OCI-LY3 (cell line): Measurements from ENCODE around the gene CEP170B.

Source experiments
- H2AFZ ChIP-seq: fragments of 200-600, 300-600 bp; shearing (Covaris generic); 2 replicates; pipeline ENCODE4 v1.6.0; 2014; ENCODE audit warnings: antibody characterized with exemption, low read depth, low read length
- H3K27ac ChIP-seq: fragments of 200-600, 300-600 bp; sonication (generic); 2 replicates; pipeline ENCODE4 v1.5.1; 2014; ENCODE audit warnings: mild to moderate bottlenecking, low read length, moderate library complexity, mixed read lengths
- H3K27me3 ChIP-seq: fragments of 200-600, 300-600 bp; sonication (generic); 2 replicates; pipeline ENCODE4 v1.6.1; 2014; ENCODE audit warnings: low read depth, low read length, mixed read lengths
- H3K36me3 ChIP-seq: fragments of 200-600, 300-600 bp; sonication (generic); replicated peaks from 2 replicates; pipeline ENCODE3; 2014; ENCODE audit warnings: low read depth, low read length, mixed read lengths
- H3K4me1 ChIP-seq: fragments of 300-600, 200-600 bp; sonication (generic); 2 replicates; pipeline ENCODE4 v1.6.1; 2014; ENCODE audit warnings: low read length, mixed read lengths
- H3K4me2 ChIP-seq: fragments of 200-600, 300-600 bp; sonication (generic); 2 replicates; pipeline ENCODE4 v1.6.1; 2014; ENCODE audit warnings: low read length, mixed read lengths
- H3K4me3 ChIP-seq: fragments of 300-600, 200-600 bp; sonication (generic); 2 replicates; pipeline ENCODE4 v1.5.1; 2014; ENCODE audit warnings: antibody characterized with exemption, mild to moderate bottlenecking, low read length, moderate library complexity
- H3K79me2 ChIP-seq: fragments of 300-600, 200-600 bp; shearing (Covaris generic); 2 replicates; pipeline ENCODE4 v1.6.1; 2014; ENCODE audit warnings: mild to moderate bottlenecking, low read length, mixed read lengths
- H3K9ac ChIP-seq: fragments of 300-600, 200-600 bp; shearing (Covaris generic); 2 replicates; pipeline ENCODE4 v1.6.0; 2014; ENCODE audit warnings: mild to moderate bottlenecking, low read length, moderate library complexity
- H3K9me3 ChIP-seq: fragments of 200-600, 300-600 bp; shearing (Covaris generic); 2 replicates; pipeline ENCODE4 v1.6.1; 2014; ENCODE audit warnings: low read length, mixed read lengths; ENCODE audit not compliant: insufficient read depth
- H4K20me1 ChIP-seq: fragments of 200-600, 300-600 bp; sonication (generic); 2 replicates; pipeline ENCODE4 v1.6.1; 2016; ENCODE audit warnings: low read length, mixed read lengths; ENCODE audit not compliant: insufficient read depth
- EZH2phosphoT487 ChIP-seq: fragments of 200-600 bp; shearing (Covaris generic); IDR thresholded peaks from 2 replicates; pipeline ENCODE4 v1.6.1; 2018; ENCODE audit warnings: antibody characterized with exemption, mixed run types, low read depth
- TF ChIP-seq, protein P1 (sequence below): fragments of 200-600, 300-600 bp; sonication (generic); IDR thresholded peaks from 2 replicates; pipeline ENCODE4 v1.5.1; 2014; ENCODE audit warnings: antibody characterized with exemption, low read length, low read depth

CEP170B gene

DNA sequence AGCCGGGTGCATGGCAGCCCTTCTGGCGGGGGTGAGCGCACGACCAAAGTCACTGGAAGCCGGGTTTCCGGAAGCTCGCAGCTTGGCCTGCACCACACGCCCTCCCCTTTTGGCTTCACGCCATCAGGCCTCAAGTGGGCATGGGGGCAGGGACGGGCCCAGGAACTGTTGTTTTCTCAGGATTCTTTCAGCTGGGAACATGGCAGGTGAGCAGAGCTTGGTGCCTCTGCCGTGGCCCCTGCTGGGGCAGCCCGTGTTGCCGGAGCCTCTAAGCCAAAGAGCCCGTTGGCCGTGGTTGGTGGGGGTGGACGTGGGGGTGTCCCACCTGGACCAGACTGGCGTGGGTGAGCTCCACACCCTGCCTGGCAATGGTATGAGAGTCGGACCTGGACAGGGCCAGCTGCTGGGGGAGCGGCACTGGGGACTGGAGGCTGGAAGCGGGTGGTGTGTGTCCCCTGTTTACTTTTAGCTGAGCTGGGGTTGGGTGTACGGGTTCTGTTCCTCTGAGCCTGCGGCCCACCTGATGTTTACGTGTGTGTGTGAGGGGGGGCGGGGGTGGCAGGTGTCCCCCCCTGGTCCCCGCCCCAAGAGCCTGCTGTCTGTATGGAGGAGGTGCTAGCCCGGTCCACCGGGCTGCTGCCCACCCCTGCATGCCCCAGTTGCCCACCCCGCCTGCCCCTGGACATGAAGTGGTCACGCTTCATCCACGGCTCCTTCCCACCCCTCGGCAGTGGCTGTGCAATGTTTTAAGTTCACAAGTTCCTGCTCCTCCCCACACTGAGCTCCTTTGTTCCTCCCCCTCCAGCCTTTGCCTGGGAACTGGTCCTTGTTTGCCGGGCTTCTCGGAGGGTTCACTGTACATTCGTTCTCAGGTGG, 31.0 kb downstream of the CEP170B start:
- no peak overlapping the region for H3K9ac ChIP-seq
- no peaks in the 10 kb centered on the region for H3K27me3 ChIP-seq
- TF ChIP-seq EZH2phosphoT487, result no peak
- TF ChIP-seq, protein P1, sequence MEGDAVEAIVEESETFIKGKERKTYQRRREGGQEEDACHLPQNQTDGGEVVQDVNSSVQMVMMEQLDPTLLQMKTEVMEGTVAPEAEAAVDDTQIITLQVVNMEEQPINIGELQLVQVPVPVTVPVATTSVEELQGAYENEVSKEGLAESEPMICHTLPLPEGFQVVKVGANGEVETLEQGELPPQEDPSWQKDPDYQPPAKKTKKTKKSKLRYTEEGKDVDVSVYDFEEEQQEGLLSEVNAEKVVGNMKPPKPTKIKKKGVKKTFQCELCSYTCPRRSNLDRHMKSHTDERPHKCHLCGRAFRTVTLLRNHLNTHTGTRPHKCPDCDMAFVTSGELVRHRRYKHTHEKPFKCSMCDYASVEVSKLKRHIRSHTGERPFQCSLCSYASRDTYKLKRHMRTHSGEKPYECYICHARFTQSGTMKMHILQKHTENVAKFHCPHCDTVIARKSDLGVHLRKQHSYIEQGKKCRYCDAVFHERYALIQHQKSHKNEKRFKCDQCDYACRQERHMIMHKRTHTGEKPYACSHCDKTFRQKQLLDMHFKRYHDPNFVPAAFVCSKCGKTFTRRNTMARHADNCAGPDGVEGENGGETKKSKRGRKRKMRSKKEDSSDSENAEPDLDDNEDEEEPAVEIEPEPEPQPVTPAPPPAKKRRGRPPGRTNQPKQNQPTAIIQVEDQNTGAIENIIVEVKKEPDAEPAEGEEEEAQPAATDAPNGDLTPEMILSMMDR, result no peak
- no peak overlapping the region for H2AFZ ChIP-seq
- H3K79me2 ChIP-seq, result no peaks in the 10 kb centered on the region
- H3K4me2 ChIP-seq, result peak overlapping the region; percentile 33
- H3K36me3 ChIP-seq, result no peaks in the 10 kb centered on the region
- no peak overlapping the region for H3K27ac ChIP-seq
- no peaks in the 10 kb centered on the region for H3K9me3 ChIP-seq
- peaks cover 26% of the 10 kb centered on the region for H3K4me1 ChIP-seq
- no peaks in the 10 kb centered on the region for H4K20me1 ChIP-seq
- no peak overlapping the region for H3K4me3 ChIP-seq

DNA sequence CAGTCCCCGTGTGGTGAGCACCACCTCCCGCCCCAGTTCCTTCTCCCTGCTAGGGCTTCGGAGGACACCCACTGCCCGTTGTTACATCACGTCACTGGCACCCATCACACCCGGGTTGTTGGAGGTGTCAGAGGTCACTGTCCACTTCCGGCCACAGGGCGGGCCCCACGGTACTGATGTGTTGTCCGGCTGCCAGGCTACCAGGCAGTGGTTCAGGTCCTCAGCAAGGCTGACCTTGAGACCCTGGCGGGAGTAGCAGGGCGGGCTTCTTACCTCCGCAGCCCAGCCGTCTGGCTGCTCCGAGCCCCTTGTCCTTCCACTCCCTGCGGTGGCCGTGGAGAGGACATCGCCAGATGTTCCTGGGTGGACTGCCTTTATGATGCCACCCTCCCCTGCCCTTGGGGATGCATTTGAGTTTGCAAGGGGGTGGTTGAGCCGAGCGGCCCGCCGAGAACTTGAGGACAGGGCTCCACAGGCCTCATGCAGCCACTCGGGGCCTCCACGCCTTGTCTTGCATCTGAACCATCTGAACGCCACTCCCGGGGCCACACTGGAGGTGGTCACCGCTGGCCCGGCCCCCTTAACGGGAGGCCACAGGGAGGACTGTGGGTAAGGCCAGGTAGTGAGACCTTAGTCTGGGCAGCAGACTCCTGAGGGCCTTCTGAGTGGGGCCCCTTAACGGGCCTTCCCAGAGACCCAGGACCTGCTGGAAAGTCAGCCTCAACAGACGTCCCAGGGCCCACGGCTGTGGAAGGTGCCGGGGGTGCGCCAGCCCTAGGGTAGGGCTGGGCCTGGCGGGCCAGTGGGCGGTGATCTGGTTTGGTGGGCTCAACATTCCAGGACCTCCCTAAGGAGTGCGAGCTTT, 32.5 kb downstream of the CEP170B start:
- H3K79me2 ChIP-seq, result no peaks in the 10 kb centered on the region
- no peak overlapping the region; the same call in 1 of the 2 replicates for H3K4me2 ChIP-seq
- H3K9me3 ChIP-seq, result no peaks in the 10 kb centered on the region
- H2AFZ ChIP-seq, result no peak overlapping the region
- H3K4me3 ChIP-seq, result no peak overlapping the region
- no peaks in the 10 kb centered on the region for H3K27me3 ChIP-seq
- TF ChIP-seq, protein P1, result no peak
- H3K9ac ChIP-seq, result no peak overlapping the region
- no peak overlapping the region for H3K27ac ChIP-seq
- H4K20me1 ChIP-seq, result no peaks in the 10 kb centered on the region
- peaks cover 32% of the 10 kb centered on the region for H3K4me1 ChIP-seq
- H3K36me3 ChIP-seq, result no peaks in the 10 kb centered on the region

DNA sequence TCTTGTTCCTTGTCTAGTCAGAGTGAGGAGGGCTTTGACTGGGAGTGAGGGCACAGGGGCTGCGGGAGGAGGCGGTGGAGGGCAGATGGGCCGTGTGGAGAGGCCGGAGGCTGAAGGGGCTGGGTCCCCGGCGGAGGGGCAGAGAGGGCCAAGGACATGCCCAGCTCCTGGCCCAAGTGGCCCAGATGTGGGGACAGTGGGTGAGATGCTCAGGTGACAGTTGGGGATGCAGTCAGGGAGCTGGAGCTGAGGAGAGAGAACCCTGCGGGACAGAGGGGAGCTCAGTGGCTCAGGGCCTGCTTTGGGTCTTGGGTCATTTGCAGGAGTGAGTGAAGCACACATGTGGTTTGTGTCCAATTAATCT, 33.1 kb downstream of the CEP170B start:
- H3K36me3 ChIP-seq, result no peaks in the 10 kb centered on the region
- no peak overlapping the region for H3K9ac ChIP-seq
- H3K4me2 ChIP-seq, result no peak overlapping the region
- peaks cover 32% of the 10 kb centered on the region for H3K4me1 ChIP-seq
- TF ChIP-seq, protein P1, result no peak
- no peak for TF ChIP-seq EZH2phosphoT487
- H4K20me1 ChIP-seq, result no peaks in the 10 kb centered on the region
- H2AFZ ChIP-seq, result no peak overlapping the region
- H3K4me3 ChIP-seq, result no peak overlapping the region
- no peaks in the 10 kb centered on the region for H3K79me2 ChIP-seq
- no peak overlapping the region for H3K27ac ChIP-seq
- H3K27me3 ChIP-seq, result no peaks in the 10 kb centered on the region
- 0 out of 2 replicates have a peak, but pooled peaks cover under 1% of the 10 kb centered on the region for H3K9me3 ChIP-seq
